K562 (cell line): Measurements from ENCODE around the gene EPHB6. TPM values are rescaled to one million over a fixed set of nuclear protein-coding genes. Genes with fewer than 3 reads are reported as not detected.
A peak's percentile ranks its signal among the peaks of the same experiment; 100 is the strongest.

ENCODE experiments used
- ATAC-seq: fragments of 200-7000 bp; cut with Tn5 transposase; 3 replicates; pipeline ENCODE4 v1.9.1; 2020; ENCODE audit warnings: moderate library complexity
- BruUV-seq: library from RNA; stranded (reverse); fragments of 400-500 nt; replicated peaks from 2 replicates; lab custom pipeline; 2021; lab: Mats Ljungman, UMichigan
- CTCF ChIA-PET: fragments of 300-600 bp; formaldehyde crosslinking; extraction: SDS; loops from one replicate; lab custom pipeline; 2021; ENCODE audit warnings: low intra/inter-chr PET ratio; lab: Yijun Ruan, JAX
- POLR2A ChIA-PET: fragments of 300-600, 350-650 bp; sonication (Branson Sonifier 250); formaldehyde crosslinking; extraction: SDS; loops from one replicate; lab custom pipeline; 2021; ENCODE audit warnings: antibody characterized with exemption, inconsistent platforms; lab: Yijun Ruan, JAX
- DNase-seq, 4 experiments: peaks; one replicate each; pipeline versions ENCODE4 v3.0.0 to v3.0.0-alpha.2; 2011 to 2018; ENCODE audit warnings: low spot score in 3 of 4, mixed read lengths in 3 of 4; ENCODE audit errors: extremely low read depth in 1 of 4
- FAIRE-seq: peaks from 2 replicates; lab custom pipeline; 2011; peaks lifted over from hg19 to GRCh38; lab: Jason Lieb, UNC
- H2AFZ ChIP-seq: 2 replicates; pipeline ENCODE4 v1.6.0; 2011; ENCODE audit warnings: low read depth, low read length, control low read depth, inconsistent platforms
- H3K27ac ChIP-seq: fragments of 200-600 bp; 3 replicates; pipeline ENCODE4 v1.8.0; 2011; ENCODE audit warnings: low read depth, mild to moderate bottlenecking, control low read depth, inconsistent platforms, low read length, moderate library complexity, mixed read lengths; ENCODE audit errors: extremely low read depth
- H3K27me3 ChIP-seq, 2 experiments: fragments of 300-600 bp in 1 of 2; 2 replicates in 1 of 2; 3 replicates in 1 of 2; pipeline versions ENCODE4 v1.6.0 to v1.8.0; 2011; ENCODE audit warnings: inconsistent platforms in 2 of 2, low read length in 2 of 2, mild to moderate bottlenecking in 1 of 2, mixed read lengths in 1 of 2, moderate library complexity in 1 of 2; ENCODE audit not compliant: control insufficient read depth in 2 of 2, insufficient read depth in 2 of 2
- H3K36me3 ChIP-seq: fragments of 300-600 bp; 3 replicates; pipeline ENCODE4 v1.8.0; 2011; ENCODE audit warnings: mild to moderate bottlenecking, low read length, inconsistent platforms; ENCODE audit not compliant: control insufficient read depth, insufficient read depth
- H3K4me1 ChIP-seq, 2 experiments: fragments of 200-600 bp in 1 of 2; replicated peaks in 1 of 2; 2 replicates in 1 of 2; 3 replicates in 1 of 2; pipeline versions ENCODE4 v1.5.1 to v1.8.0; 2011; ENCODE audit warnings: inconsistent platforms in 2 of 2, low read length in 2 of 2, mild to moderate bottlenecking in 1 of 2, mixed read lengths in 1 of 2, moderate library complexity in 1 of 2; ENCODE audit not compliant: control insufficient read depth in 2 of 2, insufficient read depth in 2 of 2
- H3K4me2 ChIP-seq: 2 replicates; pipeline ENCODE4 v1.6.1; 2011; ENCODE audit warnings: low read length, control low read depth, inconsistent platforms, mixed read lengths; ENCODE audit not compliant: insufficient read depth
- H3K4me3 ChIP-seq: fragments of 200-600 bp; sonication (generic), shearing (Covaris generic); 2 replicates; pipeline ENCODE4 v1.5.1; 2016; ENCODE audit warnings: control low read depth, inconsistent platforms
- H3K79me2 ChIP-seq: fragments of 200-600 bp; 3 replicates; pipeline ENCODE4 v1.8.0; 2011; ENCODE audit warnings: low read length, inconsistent platforms; ENCODE audit not compliant: control insufficient read depth, insufficient read depth
- H3K9ac ChIP-seq, 2 experiments: 2 replicates each; pipeline versions ENCODE4 v1.6.0 to v1.6.1; 2011; ENCODE audit warnings: low read depth in 2 of 2, low read length in 2 of 2, control low read depth in 1 of 2, inconsistent platforms in 1 of 2, mild to moderate bottlenecking in 1 of 2, mixed read lengths in 1 of 2; ENCODE audit not compliant: insufficient read depth in 1 of 2
- H3K9me1 ChIP-seq: one replicate; pipeline ENCODE4 v1.6.0; 2011; ENCODE audit warnings: inconsistent platforms, mild to moderate bottlenecking, low read length, moderate library complexity; ENCODE audit not compliant: control insufficient read depth, insufficient read depth
- H3K9me3 ChIP-seq: replicated peaks from 2 replicates; pipeline ENCODE4 v1.5.1; 2011; ENCODE audit warnings: low read depth, low read length, inconsistent platforms; ENCODE audit not compliant: control insufficient read depth, insufficient read depth
- H4K20me1 ChIP-seq: replicated peaks from 2 replicates; pipeline ENCODE4 v1.6.1; 2011; ENCODE audit warnings: low read length, inconsistent platforms, mixed read lengths; ENCODE audit not compliant: control insufficient read depth, insufficient read depth
- CTCF ChIP-seq, 3 experiments: IDR thresholded peaks in 2 of 3; conservative IDR thresholded peaks in 1 of 3; 2 replicates each; pipeline ENCODE4 v1.5.1; 2011 to 2012; ENCODE audit warnings: low read length in 3 of 3, mild to moderate bottlenecking in 3 of 3, control low read depth in 2 of 3, improper control_type of control experiment in 1 of 3, inconsistent platforms in 1 of 3, low read depth in 1 of 3, mixed read lengths in 1 of 3, moderate library complexity in 1 of 3; ENCODE audit not compliant: insufficient read depth in 2 of 3
- PRMT5 ChIP-seq: sonication (generic); formaldehyde crosslinking; IDR thresholded peaks from 2 replicates; pipeline ENCODE4 v1.5.0; 2020; ENCODE audit warnings: missing genetic modification reagents
- SIN3A ChIP-seq, 2 experiments: fragments of 150-350 bp in 1 of 2; IDR thresholded peaks; 2 replicates each; pipeline ENCODE4 v1.6.1; 2011 to 2016; ENCODE audit warnings: borderline replicate concordance in 2 of 2, low read depth in 2 of 2, low read length in 2 of 2, mild to moderate bottlenecking in 2 of 2, moderate library complexity in 2 of 2; ENCODE audit not compliant: control insufficient read depth in 1 of 2
- USF1 ChIP-seq: sonication (generic); formaldehyde crosslinking; IDR thresholded peaks from 2 replicates; pipeline ENCODE4 v1.9.0; 2022; ENCODE audit warnings: mild to moderate bottlenecking, missing genetic modification reagents
- ZNF282 ChIP-seq: sonication (generic); formaldehyde crosslinking; IDR thresholded peaks from 2 replicates; pipeline ENCODE4 v1.8.1; 2023; ENCODE audit warnings: missing genetic modification reagents
- ZSCAN29 ChIP-seq: fragments of 450-650 bp; IDR thresholded peaks from 2 replicates; pipeline ENCODE4 v1.6.1; 2017
- WGBS: fragments of 100-300 bp; shearing (Covaris generic); methylation state at CpG from one replicate; pipeline ENCODE4 v1.1.6; 2016; ENCODE audit warnings: low coverage, mixed read lengths; ENCODE audit not compliant: insufficient coverage; ENCODE audit errors: missing lambda C conversion rate; 5-methylcytosine and 5-hydroxymethylcytosine counted together
- in situ Hi-C: fragments of 300-500 bp; cut with MboI; formaldehyde crosslinking; loops from 4 replicates; pipeline ENCODE4 v1.15.0; 2018; ENCODE audit warnings: inconsistent platforms, mixed read lengths
- intact Hi-C: fragments of 100-400 bp; cut with micrococcal nuclease; formaldehyde crosslinking; loops from 2 replicates; pipeline ENCODE4 v1.14.2; 2022
- polyA plus RNA-seq, 8 experiments: library from polyadenylated mRNA; depleted of rRNA in 4 of 8; stranded (reverse) in 5 of 8; unstranded in 3 of 8; fragments of >200 nt; fragmentation: Nextera tagmentation in 2 of 8; fragmentation: Illumina TruSeq in 1 of 8; extraction: Ambion mirVana in 2 of 8; extraction: Trizol in 1 of 8; gene quantifications; 2 replicates each; pipeline versions ENCODE4 v1.2.1 to v1.2.3, GENCODE V29; 2011 to 2014; ENCODE audit warnings: inconsistent platforms in 1 of 8, missing spikeins in 1 of 8
- total RNA-seq, 7 experiments: library from RNA; depleted of rRNA in 6 of 7; stranded (reverse); fragments of >200 nt in 6 of 7; fragmentation: Illumina TruSeq in 2 of 7; extraction: Trizol in 2 of 7; gene quantifications; 2 replicates each; pipeline versions ENCODE4 v1.2.1 to v1.2.3, GENCODE V29; 2011 to 2021; ENCODE audit warnings: low replicate concordance in 1 of 7

EPHB6 gene
- total and polyA plus RNA-seq, 9 of the 15 experiments (the other 6 are each of a cell fraction or from before 2014, with no cell fraction given), result 1.4 to 123 (median 7.6) TPM

GRCh38 chr7:142897691-142898090, 42.8 kb downstream of the EPHB6 start (continued):
- TF ChIP-seq CTCF (IDR thresholded peaks at IDR 0.05 in 2 of 3, conservative IDR thresholded peaks at IDR 0.05 in 1 of 3; ENCODE audit: insufficient read depth in 2 of 3, low read depth in 1 of 3, low read length in 3 of 3) (no peak), PRMT5 (no peak), ZSCAN29 (no peak), SIN3A (IDR thresholded peaks at IDR 0.05; ENCODE audit: borderline replicate concordance in 2 of 2, control insufficient read depth in 1 of 2, low read depth in 2 of 2, low read length in 2 of 2) (no peak)

GRCh38 chr7:142898377-142899170, 43.7 kb downstream of the EPHB6 start:
- Histone ChIP-seq H3K36me3 (no peaks in the 10 kb centered on the region), H3K9me1 (peaks cover 2% of the 10 kb centered on the region), H3K4me2 (no peak overlapping the region), H3K27me3 (peaks cover 15 to 47% of the 10 kb centered on the region in 2 experiments), H3K4me1 (no peaks in the 10 kb centered on the region), H2AFZ (no peak overlapping the region), H3K27ac (no peak overlapping the region), H4K20me1 (peaks cover 7% of the 10 kb centered on the region; the same call in 1 of the 2 replicates), H3K4me3 (no peak overlapping the region), H3K79me2 (no peaks in the 10 kb centered on the region), H3K9me3 (no peaks in the 10 kb centered on the region), H3K9ac (no peak overlapping the region)
- in situ Hi-C loops (no loop called here), intact Hi-C loops (no loop called here)
- CTCF ChIA-PET, result no interaction called here
- WGBS, result 2% methylated on average over 3 of the region's 3 CpGs
- no peak for ATAC-seq
- no TSS peak for BruUV-seq
- no peak for DNase-seq
- TF ChIP-seq USF1, result 0 out of 2 replicates have a peak, but pooled peaks have one; percentile 6
- TF ChIP-seq ZNF282 (CRISPR knock-in tag), result no peak
- no peak for FAIRE-seq
- POLR2A ChIA-PET, result interaction anchor here (0.7 to 1.3 kb wide), 3 partner anchors 16 to 56 kb away, joined by 3 read pairs; no protein-coding TSS in a partner anchor
